ENCODE data around the gene PLEKHG4B.
"Not testable (repeated sequence)": the region's sequence is repeated elsewhere in the genome, so short reads cannot be mapped to it uniquely, and the experiment has no call there.

PLEKHG4B gene, protein sequence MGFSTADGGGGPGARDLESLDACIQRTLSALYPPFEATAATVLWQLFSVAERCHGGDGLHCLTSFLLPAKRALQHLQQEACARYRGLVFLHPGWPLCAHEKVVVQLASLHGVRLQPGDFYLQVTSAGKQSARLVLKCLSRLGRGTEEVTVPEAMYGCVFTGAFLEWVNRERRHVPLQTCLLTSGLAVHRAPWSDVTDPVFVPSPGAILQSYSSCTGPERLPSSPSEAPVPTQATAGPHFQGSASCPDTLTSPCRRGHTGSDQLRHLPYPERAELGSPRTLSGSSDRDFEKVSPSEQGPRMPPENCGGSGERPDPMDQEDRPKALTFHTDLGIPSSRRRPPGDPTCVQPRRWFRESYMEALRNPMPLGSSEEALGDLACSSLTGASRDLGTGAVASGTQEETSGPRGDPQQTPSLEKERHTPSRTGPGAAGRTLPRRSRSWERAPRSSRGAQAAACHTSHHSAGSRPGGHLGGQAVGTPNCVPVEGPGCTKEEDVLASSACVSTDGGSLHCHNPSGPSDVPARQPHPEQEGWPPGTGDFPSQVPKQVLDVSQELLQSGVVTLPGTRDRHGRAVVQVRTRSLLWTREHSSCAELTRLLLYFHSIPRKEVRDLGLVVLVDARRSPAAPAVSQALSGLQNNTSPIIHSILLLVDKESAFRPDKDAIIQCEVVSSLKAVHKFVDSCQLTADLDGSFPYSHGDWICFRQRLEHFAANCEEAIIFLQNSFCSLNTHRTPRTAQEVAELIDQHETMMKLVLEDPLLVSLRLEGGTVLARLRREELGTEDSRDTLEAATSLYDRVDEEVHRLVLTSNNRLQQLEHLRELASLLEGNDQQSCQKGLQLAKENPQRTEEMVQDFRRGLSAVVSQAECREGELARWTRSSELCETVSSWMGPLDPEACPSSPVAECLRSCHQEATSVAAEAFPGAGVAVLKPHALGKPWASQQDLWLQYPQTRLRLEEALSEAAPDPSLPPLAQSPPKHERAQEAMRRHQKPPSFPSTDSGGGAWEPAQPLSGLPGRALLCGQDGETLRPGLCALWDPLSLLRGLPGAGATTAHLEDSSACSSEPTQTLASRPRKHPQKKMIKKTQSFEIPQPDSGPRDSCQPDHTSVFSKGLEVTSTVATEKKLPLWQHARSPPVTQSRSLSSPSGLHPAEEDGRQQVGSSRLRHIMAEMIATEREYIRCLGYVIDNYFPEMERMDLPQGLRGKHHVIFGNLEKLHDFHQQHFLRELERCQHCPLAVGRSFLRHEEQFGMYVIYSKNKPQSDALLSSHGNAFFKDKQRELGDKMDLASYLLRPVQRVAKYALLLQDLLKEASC (N-terminal part only)

DNA sequence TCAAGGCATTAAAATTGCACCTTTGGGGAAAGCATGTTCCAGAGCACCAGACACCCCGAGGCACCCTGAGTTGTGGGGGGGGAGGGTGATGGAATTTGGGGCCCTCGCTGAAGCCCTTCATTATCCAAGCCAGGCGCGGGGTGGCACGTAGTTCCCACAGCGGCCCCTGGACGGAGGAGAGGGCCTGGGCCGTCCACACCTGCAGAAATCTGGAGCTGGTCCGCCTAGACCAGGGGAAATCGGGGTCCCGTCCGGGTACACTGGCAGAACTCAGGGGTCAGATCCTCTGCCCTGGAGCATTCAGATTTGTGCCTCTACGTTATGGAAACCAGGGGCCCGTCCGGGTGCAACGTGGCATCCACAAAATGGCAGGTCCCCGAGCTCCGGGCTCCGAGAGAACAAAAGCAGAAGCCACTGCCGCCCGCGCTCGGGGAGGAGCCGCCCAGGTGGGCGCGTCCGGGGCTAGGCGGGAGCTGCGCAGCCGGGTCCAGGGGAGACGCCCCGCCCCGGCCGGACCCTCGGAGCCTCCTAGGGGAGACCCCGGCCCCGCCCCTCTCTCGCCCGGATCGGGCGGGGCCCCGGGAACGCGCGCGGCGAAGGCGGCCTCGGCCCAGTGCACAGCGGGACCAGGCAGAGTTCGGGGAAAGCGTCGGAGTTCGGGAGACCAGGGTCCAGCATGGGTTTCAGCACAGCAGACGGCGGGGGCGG, at the start of gene PLEKHG4B:
Gene PLEKHG4B (plus strand): TSS at position 613 of the 708 bp plus-strand sequence. CDS start 64 bp downstream, at position 677.
- Histone ChIP-seq H3K4me1 (ENCODE audit: low read length) (peaks cover 6% of the 10 kb centered on the region; the same call in 1 of the 2 replicates), H3K79me2 (ENCODE audit: low read length) (no peaks in the 10 kb centered on the region), H3K9me3 (ENCODE audit: insufficient read depth, low read length) (no peaks in the 10 kb centered on the region), H2AFZ (ENCODE audit: low read depth, low read length) (no peak within 1 kb of the TSS), H3K36me3 (replicated peaks; ENCODE audit: low read depth, low read length) (no peaks in the 10 kb centered on the region), H3K9ac (ENCODE audit: low read length) (no peak within 1 kb of the TSS), H3K27me3 (ENCODE audit: low read depth, low read length) (no peaks in the 10 kb centered on the region), H4K20me1 (ENCODE audit: insufficient read depth, low read length) (no peaks in the 10 kb centered on the region), H3K4me3 (ENCODE audit: low read length) (no peak within 1 kb of the TSS), H3K4me2 (ENCODE audit: low read length) (no peak within 1 kb of the TSS), H3K27ac (ENCODE audit: low read length) (no peak within 1 kb of the TSS)
- TF ChIP-seq, protein P1, sequence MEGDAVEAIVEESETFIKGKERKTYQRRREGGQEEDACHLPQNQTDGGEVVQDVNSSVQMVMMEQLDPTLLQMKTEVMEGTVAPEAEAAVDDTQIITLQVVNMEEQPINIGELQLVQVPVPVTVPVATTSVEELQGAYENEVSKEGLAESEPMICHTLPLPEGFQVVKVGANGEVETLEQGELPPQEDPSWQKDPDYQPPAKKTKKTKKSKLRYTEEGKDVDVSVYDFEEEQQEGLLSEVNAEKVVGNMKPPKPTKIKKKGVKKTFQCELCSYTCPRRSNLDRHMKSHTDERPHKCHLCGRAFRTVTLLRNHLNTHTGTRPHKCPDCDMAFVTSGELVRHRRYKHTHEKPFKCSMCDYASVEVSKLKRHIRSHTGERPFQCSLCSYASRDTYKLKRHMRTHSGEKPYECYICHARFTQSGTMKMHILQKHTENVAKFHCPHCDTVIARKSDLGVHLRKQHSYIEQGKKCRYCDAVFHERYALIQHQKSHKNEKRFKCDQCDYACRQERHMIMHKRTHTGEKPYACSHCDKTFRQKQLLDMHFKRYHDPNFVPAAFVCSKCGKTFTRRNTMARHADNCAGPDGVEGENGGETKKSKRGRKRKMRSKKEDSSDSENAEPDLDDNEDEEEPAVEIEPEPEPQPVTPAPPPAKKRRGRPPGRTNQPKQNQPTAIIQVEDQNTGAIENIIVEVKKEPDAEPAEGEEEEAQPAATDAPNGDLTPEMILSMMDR (IDR thresholded peaks at IDR 0.05; ENCODE audit: low read depth, low read length) = no peak
- no peak for TF ChIP-seq EZH2phosphoT487 (IDR thresholded peaks at IDR 0.05; ENCODE audit: low read depth)

DNA sequence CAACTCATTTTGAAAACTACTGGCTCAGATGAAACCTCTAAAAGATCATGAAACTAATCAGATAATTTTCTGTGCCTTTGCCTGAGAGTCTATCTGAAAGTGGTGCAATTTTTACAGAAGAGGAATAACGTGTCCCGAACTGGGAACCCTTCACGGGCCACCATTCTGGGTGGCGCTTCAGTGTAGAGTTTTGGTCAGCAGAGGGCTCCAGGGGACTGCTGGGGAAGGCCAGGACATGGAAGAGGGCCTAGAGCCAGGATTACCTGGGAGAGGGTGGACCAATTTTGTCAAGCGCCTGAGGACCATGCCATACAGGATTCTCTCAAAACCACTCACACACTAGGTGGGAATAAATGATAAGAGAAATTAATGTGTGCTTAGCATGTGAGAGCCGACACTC, 49.7 kb upstream of the PLEKHG4B start:
- H3K9me3 ChIP-seq (ENCODE audit: insufficient read depth, low read length) = no peaks in the 10 kb centered on the region
- H3K27ac ChIP-seq (ENCODE audit: low read length) = no peak overlapping the region
- no peak overlapping the region for H3K4me3 ChIP-seq (ENCODE audit: low read length)
- H4K20me1 ChIP-seq (ENCODE audit: insufficient read depth, low read length) = no peaks in the 10 kb centered on the region
- H3K36me3 ChIP-seq (replicated peaks; ENCODE audit: low read depth, low read length) = no peaks in the 10 kb centered on the region
- H3K4me1 ChIP-seq (ENCODE audit: low read length) = peaks cover 10% of the 10 kb centered on the region
- TF ChIP-seq, protein P1 (IDR thresholded peaks at IDR 0.05; ENCODE audit: low read depth, low read length) = peak; percentile 26; the same call in 1 of the 2 replicates
- TF ChIP-seq EZH2phosphoT487 (IDR thresholded peaks at IDR 0.05; ENCODE audit: low read depth) = no peak
- H3K4me2 ChIP-seq (ENCODE audit: low read length) = peak overlapping the region; percentile 45; the same call in 1 of the 2 replicates
- H3K79me2 ChIP-seq (ENCODE audit: low read length) = no peaks in the 10 kb centered on the region
- H2AFZ ChIP-seq (ENCODE audit: low read depth, low read length) = no peak overlapping the region
- no peak overlapping the region for H3K9ac ChIP-seq (ENCODE audit: low read length)
- H3K27me3 ChIP-seq (ENCODE audit: low read depth, low read length) = peaks cover 10% of the 10 kb centered on the region; the same call in 1 of the 2 replicates

DNA sequence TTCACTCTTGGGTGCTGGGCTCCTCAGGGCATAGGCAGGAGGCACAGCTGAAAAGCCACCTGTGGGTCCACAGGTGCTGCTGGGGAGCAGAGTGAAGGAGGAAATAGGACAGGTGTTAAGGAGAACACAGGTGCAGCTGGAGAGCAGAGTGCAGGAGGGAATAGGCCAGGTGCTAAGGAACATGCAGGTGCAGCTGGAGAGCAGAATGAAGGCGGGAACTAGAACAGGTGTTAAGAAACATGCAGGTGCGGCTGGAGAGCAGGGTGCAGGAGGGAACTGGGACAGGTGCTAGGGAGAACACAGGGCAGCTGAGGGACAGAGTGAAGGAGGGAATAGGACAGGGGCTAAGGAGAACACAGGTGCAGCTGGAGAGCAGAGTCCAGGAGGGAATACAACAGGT, 43.8 kb upstream of the PLEKHG4B start:
- Histone ChIP-seq H3K4me2 (ENCODE audit: low read length) (no peak overlapping the region), H3K36me3 (replicated peaks; ENCODE audit: low read depth, low read length) (no peaks in the 10 kb centered on the region), H4K20me1 (ENCODE audit: insufficient read depth, low read length) (no peaks in the 10 kb centered on the region), H3K27ac (ENCODE audit: low read length) (no peak overlapping the region), H3K27me3 (ENCODE audit: low read depth, low read length) (peaks cover 4% of the 10 kb centered on the region; the same call in 1 of the 2 replicates), H3K4me3 (ENCODE audit: low read length) (no peak overlapping the region), H3K79me2 (ENCODE audit: low read length) (no peaks in the 10 kb centered on the region), H3K9me3 (ENCODE audit: insufficient read depth, low read length) (no peaks in the 10 kb centered on the region), H2AFZ (ENCODE audit: low read depth, low read length) (no peak overlapping the region), H3K9ac (ENCODE audit: low read length) (no peak overlapping the region), H3K4me1 (ENCODE audit: low read length) (no peaks in the 10 kb centered on the region)
- no peak for TF ChIP-seq EZH2phosphoT487 (IDR thresholded peaks at IDR 0.05; ENCODE audit: low read depth)
- TF ChIP-seq, protein P1 (IDR thresholded peaks at IDR 0.05; ENCODE audit: low read depth, low read length) = no peak

DNA sequence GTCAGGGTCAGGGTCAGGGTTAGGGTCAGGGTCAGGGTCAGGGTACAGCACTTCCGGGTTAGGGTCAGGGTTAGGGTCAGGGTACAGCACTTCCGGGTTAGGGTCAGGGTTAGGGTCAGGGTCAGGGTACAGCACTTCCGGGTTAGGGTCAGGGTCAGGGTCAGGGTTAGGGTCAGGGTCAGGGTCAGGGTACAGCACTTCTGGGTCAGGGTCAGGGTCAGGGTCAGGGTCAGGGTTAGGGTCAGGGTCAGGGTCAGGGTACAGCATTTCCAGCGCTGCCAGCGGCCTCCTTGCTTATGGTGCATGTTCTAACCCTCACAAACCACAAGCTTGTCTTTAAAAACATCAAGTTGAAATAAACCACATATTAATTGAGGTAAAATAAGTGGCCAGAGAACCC, 42.4 kb upstream of the PLEKHG4B start:
- not testable (repeated sequence) for H3K4me3 ChIP-seq (ENCODE audit: low read length); H3K9me3 ChIP-seq (ENCODE audit: insufficient read depth, low read length); H3K79me2 ChIP-seq (ENCODE audit: low read length); H2AFZ ChIP-seq (ENCODE audit: low read depth, low read length); H4K20me1 ChIP-seq (ENCODE audit: insufficient read depth, low read length); H3K4me1 ChIP-seq (ENCODE audit: low read length); H3K4me2 ChIP-seq (ENCODE audit: low read length); H3K27ac ChIP-seq (ENCODE audit: low read length); H3K27me3 ChIP-seq (ENCODE audit: low read depth, low read length); H3K9ac ChIP-seq (ENCODE audit: low read length); H3K36me3 ChIP-seq (replicated peaks; ENCODE audit: low read depth, low read length)

All from OCI-LY3 (cell line).